T follicular helper cell (primary cell): Measurements from ENCODE around the gene ANKMY2.
"Not testable (repeated sequence)": the region's sequence is repeated elsewhere in the genome, so short reads cannot be mapped to it uniquely, and the experiment has no call there.

Source experiments
- DNase-seq: peaks from one replicate; pipeline ENCODE4 v3.0.0-alpha.2; 2020; ENCODE audit warnings: low read depth

Gene ANKMY2

GRCh38 chr7:16659854-16660497, 14.4 kb upstream of the ANKMY2 start:
- DNase-seq = not testable (repeated sequence)

GRCh38 chr7:16657656-16658279, 12.2 kb upstream of the ANKMY2 start:
- DNase-seq = no peak

DNA sequence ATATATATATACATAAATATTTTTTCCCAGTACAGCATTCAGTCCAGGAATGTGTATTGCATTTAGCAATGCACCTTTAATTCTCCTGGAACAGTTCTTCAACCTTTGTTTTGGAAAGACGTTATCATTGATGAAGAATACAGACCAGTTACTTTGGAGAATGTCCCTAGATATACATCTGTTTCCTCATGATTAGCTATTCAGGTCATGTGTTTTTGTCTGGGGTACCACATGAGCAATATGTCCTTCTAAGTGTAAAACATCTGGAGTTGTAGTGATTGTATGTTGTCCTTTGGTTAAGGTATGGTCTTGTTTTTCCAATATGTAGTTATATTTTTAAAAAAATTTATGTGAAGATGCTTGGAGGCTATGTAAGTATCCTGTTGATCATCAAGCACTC, 10.6 kb upstream of the ANKMY2 start:
- DNase-seq = no peak

DNA sequence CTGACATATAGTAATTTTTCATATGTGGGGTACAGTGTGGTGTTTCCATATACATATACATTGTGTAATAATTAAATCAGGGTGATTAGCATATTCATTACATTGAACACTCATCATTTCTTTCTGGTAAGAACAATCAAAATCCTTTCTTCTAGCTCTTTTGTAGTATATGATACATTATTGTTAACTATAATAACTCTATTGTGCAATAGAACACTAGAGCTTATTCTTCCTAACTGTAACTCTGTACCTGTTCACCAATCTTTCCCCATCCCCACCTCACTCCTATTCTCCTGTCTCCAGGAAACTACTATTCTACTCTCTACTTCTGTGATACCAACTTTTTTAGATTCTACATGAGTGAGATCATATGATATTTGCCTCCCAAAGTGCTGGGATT, 9.8 kb upstream of the ANKMY2 start:
- DNase-seq = no peak

DNA sequence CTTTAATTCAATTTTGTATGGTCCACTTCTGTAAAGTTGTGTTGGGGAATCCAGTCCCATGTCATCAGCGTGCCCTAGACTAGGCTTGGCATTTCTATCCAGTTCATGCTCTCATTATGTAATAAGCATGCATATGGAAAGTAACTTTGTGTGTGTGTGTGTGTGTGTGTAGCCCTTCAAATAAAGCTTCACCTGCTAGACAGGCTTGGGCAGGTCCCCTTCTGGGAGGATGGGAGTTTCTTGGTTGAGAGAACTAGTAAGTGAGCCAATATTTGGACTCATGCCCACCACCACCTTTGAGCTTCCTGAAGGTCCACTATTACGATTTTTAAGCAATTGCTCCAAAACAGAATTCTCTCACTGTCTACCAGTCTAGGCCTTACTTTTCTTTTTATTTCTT, 7.3 kb upstream of the ANKMY2 start:
- DNase-seq = no peak

DNA sequence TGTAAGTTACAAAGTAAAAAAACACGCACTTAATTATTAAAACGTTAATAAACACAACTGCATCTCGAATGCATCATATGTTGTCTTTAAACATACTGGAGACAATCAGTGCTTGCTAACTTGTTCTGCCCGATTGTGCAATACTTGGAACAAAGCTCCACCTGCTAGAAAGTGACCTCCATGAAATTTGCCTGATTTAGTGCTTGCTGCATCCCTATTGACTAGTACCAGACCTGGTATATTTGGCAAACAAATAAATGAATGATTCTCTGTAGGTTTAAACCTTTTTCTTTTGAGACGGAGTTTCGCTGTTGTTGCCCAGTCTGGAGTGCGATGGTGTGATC, 6.7 kb upstream of the ANKMY2 start:
- no peak for DNase-seq

GRCh38 chr7:16651396-16652239, 6.1 kb upstream of the ANKMY2 start:
- no peak for DNase-seq

DNA sequence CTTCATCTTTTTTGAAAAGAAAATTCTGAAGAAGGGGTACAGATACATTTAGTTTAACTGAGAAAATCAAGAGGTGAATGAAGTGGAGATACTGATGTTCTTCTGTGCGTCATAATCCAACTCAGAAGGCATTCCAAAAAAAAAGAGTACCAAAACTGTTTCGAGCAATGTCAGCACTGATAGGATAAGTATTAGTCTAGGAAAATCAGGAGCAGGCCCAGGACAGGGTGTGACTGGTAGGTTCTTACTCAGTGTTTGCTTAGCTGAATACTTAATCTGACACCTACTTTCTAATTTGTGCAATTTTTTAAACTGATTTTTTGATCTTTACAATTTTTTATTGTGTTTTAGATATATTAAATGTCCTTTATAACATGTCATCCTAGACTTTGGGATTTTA, 4.7 kb upstream of the ANKMY2 start:
- DNase-seq = no peak

DNA sequence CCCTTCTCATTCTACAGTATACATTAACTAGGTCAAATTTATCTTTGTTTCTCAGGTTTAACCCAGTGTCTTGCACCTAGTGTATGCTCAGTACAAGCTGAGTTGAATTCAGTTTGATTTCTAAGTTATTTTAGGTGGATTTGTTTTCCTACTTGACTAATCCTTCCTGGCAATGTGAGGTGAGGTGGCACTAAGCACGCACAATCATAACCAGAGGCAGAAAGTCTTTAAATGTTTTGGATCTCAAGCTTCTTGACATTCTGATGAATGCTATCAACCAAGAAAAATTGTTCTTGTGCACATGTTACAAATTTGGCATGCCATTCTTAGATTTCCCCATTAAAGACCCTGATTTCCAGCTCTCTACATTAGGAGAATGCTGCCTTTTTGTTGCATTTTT, 3.6 kb upstream of the ANKMY2 start:
- no peak for DNase-seq

- no peak for DNase-seq
Observed at GRCh38 chr7:16648551-16648950, 3.0 kb upstream of the ANKMY2 start.

- no peak for DNase-seq
Observed at GRCh38 chr7:16647435-16647960, 1.9 kb upstream of the ANKMY2 start.

DNA sequence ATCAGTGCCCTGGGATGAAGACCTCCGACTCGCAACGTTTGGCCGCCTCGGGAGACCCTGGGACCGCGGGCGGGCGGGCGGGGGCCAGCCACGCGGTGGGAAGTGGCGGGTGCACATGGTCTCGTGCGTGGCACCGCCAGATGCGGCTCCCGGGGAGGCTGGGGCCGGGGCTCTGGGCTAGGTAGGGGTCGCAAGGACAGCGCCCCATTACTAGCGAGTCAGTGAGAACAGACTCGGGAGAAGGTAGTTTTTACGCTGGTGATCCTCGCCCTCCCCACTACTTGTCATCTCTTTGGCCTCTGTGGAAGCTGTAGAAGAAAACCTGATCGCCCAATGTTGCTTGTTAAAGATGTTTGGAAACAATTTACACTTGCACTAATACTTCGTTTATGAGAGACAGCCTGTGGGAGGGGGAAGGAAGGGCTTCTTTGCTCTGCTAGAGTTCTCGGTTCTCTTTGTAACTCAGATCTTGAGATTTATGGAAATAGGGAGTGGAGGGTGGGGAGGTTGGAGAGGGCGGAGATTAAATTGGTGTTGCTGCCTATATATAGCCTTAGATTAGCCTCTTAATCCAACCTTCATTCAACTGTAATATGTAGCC, 1.0 kb upstream of the ANKMY2 start:
- no peak for DNase-seq

DNA sequence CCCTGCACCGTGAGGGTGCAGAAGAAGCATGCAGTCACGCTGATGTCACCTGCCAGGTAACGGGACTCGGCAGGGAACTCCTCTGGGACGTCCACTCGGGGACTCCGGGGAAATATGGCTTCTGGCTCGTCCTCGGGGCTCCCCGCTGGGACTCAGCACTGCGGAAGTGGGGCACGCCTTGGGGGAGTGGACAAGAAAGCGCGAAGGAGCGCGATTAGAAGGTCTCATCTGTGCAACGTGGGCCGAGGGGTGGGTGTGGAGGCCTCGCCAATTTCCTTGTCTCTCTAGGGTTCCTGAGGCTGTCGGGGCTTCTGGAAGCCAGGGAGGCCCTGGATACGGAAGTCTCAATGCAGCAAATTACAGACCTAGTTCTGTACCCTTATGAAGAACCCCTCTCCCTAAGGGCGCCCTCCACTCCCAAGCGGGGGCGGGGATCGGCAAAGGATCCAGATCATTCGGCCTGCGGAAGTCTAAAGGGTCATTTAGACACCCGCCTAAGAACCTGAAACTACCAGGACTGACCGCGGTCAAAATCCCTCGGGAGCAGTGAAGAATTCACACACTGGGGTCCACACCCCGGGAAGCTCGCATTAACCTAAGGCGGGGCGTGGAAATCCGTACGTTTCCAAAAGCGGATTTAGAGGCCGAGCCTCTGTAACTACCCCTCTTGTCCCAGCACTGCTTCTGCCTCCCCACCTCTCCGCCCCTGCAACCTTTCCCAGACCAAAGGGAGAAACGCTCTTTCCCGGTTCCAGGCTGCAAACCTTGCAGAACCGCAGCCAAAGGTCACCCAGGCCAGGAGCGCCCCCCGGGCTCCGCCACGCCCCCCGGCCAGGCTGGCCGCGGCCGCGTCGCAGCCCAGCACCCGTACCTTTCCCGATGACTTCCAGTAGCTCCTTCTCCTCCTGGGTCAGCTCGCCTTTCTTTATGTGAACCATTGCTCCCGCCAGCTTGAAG, 640 bp downstream of the ANKMY2 start:
- DNase-seq = peak; percentile 46

DNA sequence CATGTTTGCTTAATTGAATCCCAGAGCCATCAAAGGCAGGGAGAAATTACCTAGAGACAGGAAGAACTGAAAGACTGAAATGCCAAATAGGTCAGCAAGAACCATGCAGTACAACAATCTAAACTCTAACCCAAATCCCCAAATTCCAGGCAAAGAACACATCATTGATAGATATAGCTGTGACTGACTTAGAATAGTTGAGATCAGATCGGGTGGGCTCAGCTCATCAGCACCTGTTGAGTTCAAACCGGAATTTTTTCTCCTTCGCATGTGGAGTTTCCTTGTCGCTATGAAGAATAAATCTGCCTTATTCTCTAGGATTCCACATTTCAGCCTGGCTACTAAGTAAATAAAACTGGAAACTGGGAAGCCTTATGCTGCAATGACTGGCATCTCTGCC, 1.4 kb downstream of the ANKMY2 start:
- no peak for DNase-seq

DNA sequence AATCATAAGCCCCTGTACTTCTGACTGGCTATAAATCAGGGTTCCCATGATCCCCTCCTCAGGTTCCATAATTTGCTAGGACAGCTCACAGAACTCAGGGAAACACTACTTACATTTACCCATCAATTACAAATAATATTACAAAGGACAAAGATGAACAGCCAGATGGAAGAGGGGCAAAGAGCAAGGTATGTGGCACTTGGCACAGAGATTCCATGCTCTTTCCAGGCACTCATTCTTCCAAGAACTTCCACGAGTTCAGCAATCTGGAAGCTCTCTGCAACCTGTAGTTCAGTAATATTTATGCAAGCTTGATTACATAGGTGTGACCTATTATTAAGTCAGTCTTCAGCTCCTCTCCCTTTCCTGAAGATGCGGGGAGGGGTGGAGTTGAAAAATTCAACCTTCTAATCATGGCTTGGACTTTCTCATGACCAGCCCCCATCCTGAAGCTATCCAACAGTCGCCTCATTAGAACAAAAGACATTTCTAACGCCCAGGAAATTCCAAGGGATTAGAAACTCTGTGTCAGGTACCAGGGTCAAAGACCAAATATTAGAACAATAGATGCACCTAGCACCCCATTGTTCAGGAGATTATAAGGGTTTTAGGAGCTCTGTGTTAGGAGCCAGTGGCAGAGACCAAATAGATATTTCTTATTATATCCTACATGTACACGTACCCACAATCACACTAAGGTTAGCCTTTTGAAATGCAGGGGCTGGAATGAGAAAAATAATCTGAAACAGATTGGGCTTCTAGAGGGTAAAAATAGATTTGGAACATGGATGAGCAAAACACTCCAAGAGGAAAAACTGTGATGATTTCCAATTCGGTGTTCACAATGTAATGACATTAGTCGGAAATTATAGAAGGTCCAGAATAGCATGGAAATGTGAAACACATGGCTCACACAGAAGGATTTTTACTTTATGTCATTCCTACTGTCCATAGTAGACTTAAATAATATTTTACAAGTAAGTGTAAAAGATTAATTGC, 7.0 kb downstream of the ANKMY2 start:
- DNase-seq = no peak

- no peak for DNase-seq
Observed at GRCh38 chr7:16637379-16637778, 8.2 kb downstream of the ANKMY2 start.

DNA sequence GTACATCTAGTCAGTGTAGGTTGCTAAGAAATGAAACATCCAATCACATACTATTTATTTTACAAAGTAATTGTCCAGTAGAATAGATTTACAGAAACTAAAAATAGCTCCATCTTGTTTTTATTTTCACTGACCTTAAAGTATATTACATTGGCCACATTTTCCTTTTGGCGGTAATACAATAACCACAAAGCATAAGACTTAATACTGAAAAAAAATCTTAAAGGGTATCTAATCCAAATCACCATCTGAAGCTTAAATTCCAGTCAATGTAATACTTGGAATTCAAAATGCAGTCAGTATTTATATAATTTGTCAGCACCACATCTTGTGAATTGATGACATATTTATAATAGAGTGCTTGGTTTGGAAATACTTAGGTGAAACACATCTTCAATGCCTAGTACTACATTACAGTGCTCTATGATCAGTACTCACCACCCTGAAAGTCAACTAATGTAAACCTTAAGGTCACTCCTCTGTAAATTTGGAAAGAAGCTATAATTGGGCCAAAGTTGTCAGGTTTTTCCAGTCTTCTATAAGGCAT, 8.9 kb downstream of the ANKMY2 start:
- DNase-seq = no peak

GRCh38 chr7:16634271-16634738, 11.2 kb downstream of the ANKMY2 start:
- DNase-seq = no peak

DNA sequence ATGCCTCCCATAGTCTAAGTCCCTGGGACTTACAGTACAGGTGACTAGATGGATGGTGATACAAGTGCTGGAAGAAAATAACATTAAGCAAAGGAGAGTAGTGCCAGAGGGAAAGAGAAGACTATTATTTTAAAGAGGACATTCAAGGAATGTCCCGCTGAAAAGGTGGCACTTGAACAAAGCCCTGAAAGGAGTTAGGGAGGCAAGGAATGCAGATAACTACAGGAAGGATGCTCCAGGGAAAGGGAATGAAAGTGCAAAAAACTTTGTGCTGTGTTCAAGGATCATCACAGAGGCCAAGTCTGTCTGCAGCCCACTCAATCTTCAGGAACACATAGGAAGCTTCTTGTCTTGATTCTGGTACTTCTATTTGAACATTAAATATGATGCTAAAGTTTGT, 14.9 kb downstream of the ANKMY2 start:
- DNase-seq = no peak

GRCh38 chr7:16627236-16627635, 18.3 kb downstream of the ANKMY2 start:
- no peak for DNase-seq
